ENCODE data around the gene FGFR2.

FGFR2 gene

GRCh38 chr10:121494296-121494695 is 103.9 kb downstream of the FGFR2 start:
- no peak for DNase-seq (ENCODE audit: low read depth, low spot score)

- no peak for DNase-seq (ENCODE audit: low read depth, low spot score)
Observed at GRCh38 chr10:121493521-121493920, 104.7 kb downstream of the FGFR2 start.

- DNase-seq (ENCODE audit: low read depth, low spot score) = no peak
Observed at GRCh38 chr10:121490871-121491519, 107.2 kb downstream of the FGFR2 start.

- no peak for DNase-seq (ENCODE audit: low read depth, low spot score)
Observed at GRCh38 chr10:121485436-121486139, 112.7 kb downstream of the FGFR2 start.

- DNase-seq (ENCODE audit: low read depth, low spot score) = no peak
Observed at GRCh38 chr10:121484816-121485215, 113.4 kb downstream of the FGFR2 start.

- DNase-seq (ENCODE audit: low read depth, low spot score) = no peak
Observed at GRCh38 chr10:121484401-121484800, 113.8 kb downstream of the FGFR2 start.

- no peak for DNase-seq (ENCODE audit: low read depth, low spot score)
Observed at GRCh38 chr10:121481180-121481579, 117.1 kb downstream of the FGFR2 start.

- DNase-seq (ENCODE audit: low read depth, low spot score) = no peak
Observed at GRCh38 chr10:121478556-121478955, 119.7 kb downstream of the FGFR2 start.

GRCh38 chr10:121469797-121470606 is 128.2 kb downstream of the FGFR2 start:
- no peak for DNase-seq (ENCODE audit: low read depth, low spot score)

- no peak for DNase-seq (ENCODE audit: low read depth, low spot score)
Observed at GRCh38 chr10:121468726-121469125, 129.5 kb downstream of the FGFR2 start.

- DNase-seq (ENCODE audit: low read depth, low spot score) = no peak
Observed at GRCh38 chr10:121466424-121466823, 131.8 kb downstream of the FGFR2 start.

- DNase-seq (ENCODE audit: low read depth, low spot score) = no peak
Observed at GRCh38 chr10:121465215-121465614, 133.0 kb downstream of the FGFR2 start.

- DNase-seq (ENCODE audit: low read depth, low spot score) = no peak
Observed at GRCh38 chr10:121464517-121464916, 133.7 kb downstream of the FGFR2 start.

- no peak for DNase-seq (ENCODE audit: low read depth, low spot score)
Observed at GRCh38 chr10:121462955-121463354, 135.3 kb downstream of the FGFR2 start.

- no peak for DNase-seq (ENCODE audit: low read depth, low spot score)
Observed at GRCh38 chr10:121462281-121462680, 136.0 kb downstream of the FGFR2 start.

- no peak for DNase-seq (ENCODE audit: low read depth, low spot score)
Observed at GRCh38 chr10:121461307-121461706, 136.9 kb downstream of the FGFR2 start.

GRCh38 chr10:121460733-121461132 is 137.5 kb downstream of the FGFR2 start:
- no peak for DNase-seq (ENCODE audit: low read depth, low spot score)

- DNase-seq (ENCODE audit: low read depth, low spot score) = no peak
Observed at GRCh38 chr10:121459622-121460453, 138.4 kb downstream of the FGFR2 start.

- no peak for DNase-seq (ENCODE audit: low read depth, low spot score)
Observed at GRCh38 chr10:121459279-121459621, 139.0 kb downstream of the FGFR2 start.

- DNase-seq (ENCODE audit: low read depth, low spot score) = no peak
Observed at GRCh38 chr10:121457729-121458128, 140.5 kb downstream of the FGFR2 start.

- no peak for DNase-seq (ENCODE audit: low read depth, low spot score)
Observed at GRCh38 chr10:121455377-121455776, 142.9 kb downstream of the FGFR2 start.

GRCh38 chr10:121454781-121455180 is 143.5 kb downstream of the FGFR2 start:
- DNase-seq (ENCODE audit: low read depth, low spot score) = no peak
